ENCODE results near the gene ITCH.
"Not testable (repeated sequence)": the region's sequence is repeated elsewhere in the genome, so short reads cannot be mapped to it uniquely, and the experiment has no call there.

Gene ITCH

DNA sequence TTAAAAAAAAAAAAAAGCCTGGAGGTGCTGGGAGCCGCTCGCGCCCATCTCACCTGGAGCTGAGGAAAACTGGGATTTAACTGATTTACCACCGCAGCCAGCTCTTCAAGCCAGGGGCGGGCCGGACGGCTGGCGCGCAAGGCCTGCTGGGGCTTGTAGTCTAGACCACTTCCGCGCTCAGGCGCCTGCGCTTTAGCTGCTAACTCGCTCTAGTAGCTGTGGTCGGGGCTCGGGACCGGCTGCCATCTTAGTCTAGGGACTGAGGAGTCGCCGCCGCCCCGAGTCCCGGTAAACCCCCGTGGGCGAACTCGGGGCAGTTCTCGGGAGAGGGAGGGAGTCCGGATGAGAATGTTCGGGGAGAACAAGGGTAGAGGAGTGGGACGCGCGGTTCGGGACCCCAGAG, at the start of gene ITCH:
Gene ITCH (plus strand): TSS at position 212 of the 403 bp plus-strand sequence. CDS start 30,539 bp downstream, outside the sequence.
- peak; percentile 84 for DNase-seq

DNA sequence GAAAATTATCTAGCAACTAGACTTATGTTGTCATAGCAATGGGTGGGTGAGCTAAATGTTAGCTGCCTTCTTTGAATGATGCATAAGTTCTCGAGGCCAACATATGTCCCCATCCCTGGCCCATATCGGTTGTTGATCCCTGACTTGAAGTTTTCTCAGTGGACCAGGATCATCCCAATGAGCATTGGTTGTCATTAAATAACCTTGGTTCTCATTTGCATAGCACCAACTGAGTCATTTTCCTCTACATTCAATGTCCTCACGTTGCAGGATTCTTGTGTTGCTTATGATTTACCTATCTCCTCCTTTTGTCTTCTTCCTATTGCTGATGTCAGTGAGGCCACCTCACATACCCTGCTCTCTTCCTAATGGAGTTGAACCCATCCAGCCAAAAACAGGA, 47.8 kb upstream of the ITCH start:
- no peak for DNase-seq

- DNase-seq: no peak
Measured at GRCh38 chr20:34316196-34316814, 46.8 kb upstream of the ITCH start.

- no peak for DNase-seq
Measured at GRCh38 chr20:34318609-34319443, 44.2 kb upstream of the ITCH start.

GRCh38 chr20:34320861-34321260, 42.2 kb upstream of the ITCH start:
- DNase-seq: no peak

- no peak for DNase-seq
Measured at GRCh38 chr20:34322267-34323105, 40.6 kb upstream of the ITCH start.

GRCh38 chr20:34324541-34324940, 38.5 kb upstream of the ITCH start:
- DNase-seq: no peak

DNA sequence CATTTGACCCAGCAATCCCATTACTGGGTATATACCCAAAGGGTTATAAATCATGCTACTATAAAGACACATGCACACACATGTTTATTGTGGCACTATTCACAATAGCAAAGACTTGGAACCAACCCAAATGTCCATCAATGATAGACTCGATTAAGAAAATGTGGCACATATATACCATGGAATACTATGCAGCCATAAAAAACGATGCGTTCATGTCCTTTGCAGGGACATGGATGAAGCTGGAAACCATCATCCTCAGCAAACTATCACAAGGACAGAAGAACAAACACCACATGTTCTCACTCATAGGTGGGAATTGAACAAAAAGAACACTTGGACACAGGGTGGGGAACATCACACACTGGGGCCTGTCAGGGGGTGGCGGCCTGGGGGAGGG, 34.9 kb upstream of the ITCH start:
- DNase-seq: not testable (repeated sequence)

DNA sequence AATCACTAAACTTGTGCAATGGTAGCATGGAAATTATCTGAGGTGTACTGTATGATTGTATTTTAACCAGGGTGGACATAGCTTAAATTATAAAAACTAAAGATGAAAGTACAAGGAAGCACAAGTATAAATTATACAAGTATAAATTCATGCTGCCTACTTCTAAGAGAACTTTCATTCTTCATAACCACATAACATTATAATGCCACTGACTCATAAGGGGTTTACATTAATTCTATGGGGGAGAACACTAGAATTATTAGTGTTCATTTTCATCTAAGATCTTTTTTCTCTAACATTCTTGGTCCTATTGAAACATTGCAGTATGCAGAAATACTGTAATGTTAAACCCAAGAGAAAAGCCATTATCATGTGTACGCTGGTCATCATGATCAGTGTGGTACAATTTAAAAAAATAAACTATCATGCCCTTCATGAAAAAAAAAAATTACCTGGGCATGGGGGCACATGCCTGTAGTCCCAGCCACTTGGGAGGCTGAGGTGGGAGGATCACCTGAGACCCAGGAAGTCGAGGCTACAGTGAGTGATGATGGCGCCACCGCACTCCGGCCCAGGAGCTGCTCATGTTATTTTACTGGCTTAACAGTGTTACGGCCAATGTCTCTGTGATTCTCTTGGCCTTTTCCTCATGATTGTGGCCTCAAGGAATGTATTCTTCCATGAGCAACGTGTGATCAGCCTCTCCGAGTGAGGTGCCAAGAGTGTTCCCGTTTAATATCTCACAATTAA, 34.0 kb upstream of the ITCH start:
- DNase-seq: no peak

DNA sequence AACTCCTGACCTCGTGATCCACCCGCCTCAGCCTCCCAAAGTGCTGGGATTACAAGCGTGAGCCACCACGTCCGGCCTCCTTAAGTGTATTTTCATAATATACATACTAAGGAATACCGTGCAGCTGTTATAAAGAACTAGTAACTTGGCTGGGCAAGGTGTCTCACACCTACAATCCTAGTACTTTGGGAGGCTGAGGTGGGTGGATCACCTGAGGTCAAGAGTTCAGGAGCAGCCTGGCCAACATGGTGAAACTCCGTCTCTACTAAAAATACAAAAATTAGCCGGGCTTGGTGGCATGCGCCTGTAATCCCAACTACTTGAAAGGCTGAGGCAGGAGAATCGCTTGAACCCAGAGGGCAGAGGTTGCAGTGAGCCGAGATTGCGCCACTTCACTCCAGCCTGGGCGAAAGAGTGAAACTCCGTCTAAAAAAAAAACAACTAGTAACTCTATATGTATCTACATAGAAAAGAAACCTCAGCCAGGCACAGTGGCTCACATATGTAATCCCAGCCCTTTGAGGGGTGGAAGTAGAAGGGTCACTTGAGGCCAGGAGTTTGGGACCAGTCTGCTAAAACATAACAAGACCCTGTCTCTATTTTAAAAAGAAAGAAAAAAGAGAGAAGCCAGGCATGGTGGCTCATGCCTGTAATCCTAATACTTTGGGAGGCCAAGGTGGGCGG, 32.1 kb upstream of the ITCH start:
- DNase-seq: not testable (repeated sequence)

DNA sequence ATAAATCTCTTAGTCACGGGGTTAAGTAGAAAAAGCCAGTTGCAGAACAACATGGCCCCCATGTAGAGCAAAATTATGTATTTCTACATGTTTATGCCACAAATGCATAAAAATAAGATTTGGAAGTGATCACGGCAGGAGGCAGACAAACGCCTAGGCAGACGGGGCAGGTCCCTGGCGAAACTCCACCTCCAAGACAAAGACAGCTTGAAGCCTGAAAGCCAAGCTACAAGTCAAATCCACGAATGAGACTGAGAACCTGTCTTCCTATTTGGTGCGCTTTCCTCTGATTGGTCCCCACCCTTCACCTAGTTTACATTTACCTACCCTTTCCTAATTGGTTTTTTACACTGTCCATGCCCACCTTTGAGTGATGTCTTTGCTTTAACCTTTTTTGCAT, 31.2 kb upstream of the ITCH start:
- no peak for DNase-seq

- no peak for DNase-seq
Measured at GRCh38 chr20:34332262-34332920, 30.7 kb upstream of the ITCH start.

DNA sequence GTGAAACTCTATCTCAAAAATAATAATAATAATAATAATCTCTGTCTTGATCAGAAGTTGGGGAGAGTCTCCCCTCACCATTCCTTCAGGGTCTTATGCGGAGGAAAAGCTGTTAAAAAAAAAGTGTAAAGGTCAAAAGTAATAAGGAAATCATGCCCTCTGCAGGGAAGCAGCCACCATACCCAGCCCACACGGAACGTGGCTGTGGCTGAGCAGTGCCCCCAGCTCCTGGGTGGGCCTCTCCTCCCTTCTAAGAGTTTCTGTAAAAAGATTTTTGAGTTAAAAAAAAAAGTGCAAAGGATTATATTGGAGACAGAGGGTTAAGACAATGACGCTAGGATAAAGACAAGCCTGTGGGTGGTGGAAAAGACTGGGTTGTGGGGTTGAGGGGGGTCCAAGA, 29.3 kb upstream of the ITCH start:
- no peak for DNase-seq

DNA sequence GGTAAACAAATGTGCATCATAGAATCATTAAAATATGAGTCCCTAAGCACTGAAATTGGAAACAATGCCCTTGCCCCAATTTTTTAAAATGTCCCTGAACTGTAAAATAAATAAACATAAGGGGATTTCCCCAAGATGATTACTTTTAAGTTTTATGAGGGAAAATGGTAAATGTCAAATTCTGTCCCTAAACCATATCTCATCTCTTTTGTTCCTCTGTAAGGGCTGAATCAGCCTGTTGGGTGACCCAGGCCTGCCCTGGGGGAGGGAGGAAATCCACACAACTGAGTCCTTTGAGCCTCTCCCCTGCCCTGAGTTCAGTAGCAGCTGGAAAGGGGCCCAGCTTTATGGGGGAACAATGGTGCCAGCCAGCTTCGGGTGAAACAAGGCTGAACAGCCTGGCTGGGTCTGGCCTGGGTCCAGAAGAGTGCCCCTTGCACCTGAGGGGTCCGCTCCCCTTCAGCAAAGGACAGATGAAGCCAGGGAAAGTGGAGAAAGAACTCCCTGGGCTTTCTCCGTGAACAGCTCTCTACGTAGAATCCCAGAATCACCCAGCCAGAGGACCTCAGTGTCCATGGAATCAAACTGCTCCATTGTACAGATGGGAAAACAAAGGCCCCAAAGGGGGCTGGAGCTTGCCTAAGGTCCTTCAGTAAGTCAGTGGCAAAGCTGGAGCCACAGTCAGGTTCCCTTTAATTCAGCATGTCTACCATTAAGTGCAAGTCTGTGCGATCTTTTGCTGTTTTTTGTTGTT, 28.2 kb upstream of the ITCH start:
- no peak for DNase-seq

DNA sequence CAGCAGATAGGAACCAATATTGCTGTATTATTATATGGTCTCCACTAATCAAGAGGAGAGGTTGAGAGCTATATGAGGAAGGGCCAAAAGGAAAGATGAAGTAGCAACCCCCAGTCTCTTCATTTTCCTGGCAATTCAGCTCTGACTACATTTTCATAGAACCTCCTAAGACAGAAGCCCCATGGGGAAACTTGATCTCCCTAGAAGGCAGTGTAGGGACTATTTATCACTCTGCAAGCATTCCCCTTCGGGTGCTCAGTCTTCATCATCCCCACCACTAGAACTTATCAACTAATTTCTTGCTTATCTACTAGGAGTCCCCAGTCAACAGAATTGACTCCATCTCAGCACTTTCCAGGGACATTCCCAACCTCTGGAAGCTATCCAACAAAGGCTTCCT, 25.5 kb upstream of the ITCH start:
- no peak for DNase-seq

- no peak for DNase-seq
Measured at GRCh38 chr20:34337982-34338726, 24.9 kb upstream of the ITCH start.

GRCh38 chr20:34340726-34341125, 22.3 kb upstream of the ITCH start:
- DNase-seq: not testable (repeated sequence)

GRCh38 chr20:34341199-34341598, 21.9 kb upstream of the ITCH start:
- not testable (repeated sequence) for DNase-seq

DNA sequence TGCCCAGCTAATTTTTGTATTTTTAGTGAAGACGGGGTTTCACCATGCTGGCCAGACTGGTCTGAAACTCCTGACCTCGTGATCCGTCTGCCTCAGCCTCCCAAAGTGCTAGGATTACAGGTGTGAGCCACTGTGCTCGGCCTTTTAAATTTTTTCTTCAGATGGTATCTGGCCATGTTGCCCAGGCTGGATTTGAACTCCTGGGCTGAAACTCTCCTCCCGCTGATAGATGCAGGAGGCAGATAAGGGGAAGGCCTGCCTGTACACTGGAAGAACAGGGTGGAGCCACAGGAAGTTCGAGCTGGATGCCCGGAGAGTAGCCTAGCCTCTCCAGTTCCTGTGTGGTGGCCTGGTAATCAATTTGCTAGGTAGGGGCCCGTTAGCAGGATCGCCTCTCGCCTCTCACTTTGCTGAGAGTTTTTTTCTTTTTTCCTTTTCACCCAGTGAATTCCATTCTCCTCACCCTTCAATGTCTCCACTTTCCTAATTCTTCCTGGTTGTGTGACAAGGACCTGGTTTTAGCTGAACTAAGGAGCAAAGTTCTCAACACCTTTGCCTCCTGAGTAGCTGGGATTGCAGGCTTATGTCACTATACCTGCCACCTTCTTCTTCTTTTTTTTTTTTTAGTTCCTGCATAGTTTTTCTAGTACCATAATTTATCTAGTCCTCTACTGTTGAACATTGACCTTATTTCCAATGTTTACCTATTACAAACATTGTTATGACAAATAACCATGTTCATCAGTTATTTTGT, 19.4 kb upstream of the ITCH start:
- DNase-seq: no peak

All from SHP77 treated with DMSO at 0.1 percent for 48 hours (cell line).